BE2C (cell line): ENCODE results near the gene SND1.

ENCODE experiments used
- DNase-seq: peaks from one replicate; pipeline ENCODE4 v3.0.0-alpha.2; 2020
- H3K27me3 ChIP-seq: fragments of 250-450 bp; sonication (Bioruptor Pico); 2 replicates; pipeline ENCODE4 v1.5.1; 2020; ENCODE audit warnings: mild to moderate bottlenecking
- H3K36me3 ChIP-seq: fragments of 250-450 bp; sonication (Bioruptor Pico); 2 replicates; pipeline ENCODE4 v1.5.1; 2020; ENCODE audit warnings: mild to moderate bottlenecking
- H3K4me1 ChIP-seq: fragments of 250-450 bp; sonication (Bioruptor Pico); 2 replicates; pipeline ENCODE4 v1.5.1; 2020
- H3K4me3 ChIP-seq: 2 replicates; pipeline ENCODE4 v1.5.1; 2011; ENCODE audit warnings: low read depth, low read length
- H3K9me3 ChIP-seq: fragments of 250-450 bp; sonication (Bioruptor Pico); 2 replicates; pipeline ENCODE4 v1.5.1; 2020
- TF ChIP-seq, protein P1 (sequence below): IDR thresholded peaks from 2 replicates; pipeline ENCODE4 v1.5.1; 2012; ENCODE audit warnings: mild to moderate bottlenecking, low read depth, low read length

Gene SND1

GRCh38 chr7:127702052-127702652 lies 50.2 kb downstream of the SND1 start:
- Histone ChIP-seq H3K4me3 (no peak overlapping the region), H3K36me3 (peaks cover 66% of the 10 kb centered on the region), H3K9me3 (no peaks in the 10 kb centered on the region), H3K27me3 (no peaks in the 10 kb centered on the region; the same call in 1 of the 2 replicates), H3K4me1 (no peaks in the 10 kb centered on the region)
- DNase-seq = no peak
- TF ChIP-seq, protein P1, sequence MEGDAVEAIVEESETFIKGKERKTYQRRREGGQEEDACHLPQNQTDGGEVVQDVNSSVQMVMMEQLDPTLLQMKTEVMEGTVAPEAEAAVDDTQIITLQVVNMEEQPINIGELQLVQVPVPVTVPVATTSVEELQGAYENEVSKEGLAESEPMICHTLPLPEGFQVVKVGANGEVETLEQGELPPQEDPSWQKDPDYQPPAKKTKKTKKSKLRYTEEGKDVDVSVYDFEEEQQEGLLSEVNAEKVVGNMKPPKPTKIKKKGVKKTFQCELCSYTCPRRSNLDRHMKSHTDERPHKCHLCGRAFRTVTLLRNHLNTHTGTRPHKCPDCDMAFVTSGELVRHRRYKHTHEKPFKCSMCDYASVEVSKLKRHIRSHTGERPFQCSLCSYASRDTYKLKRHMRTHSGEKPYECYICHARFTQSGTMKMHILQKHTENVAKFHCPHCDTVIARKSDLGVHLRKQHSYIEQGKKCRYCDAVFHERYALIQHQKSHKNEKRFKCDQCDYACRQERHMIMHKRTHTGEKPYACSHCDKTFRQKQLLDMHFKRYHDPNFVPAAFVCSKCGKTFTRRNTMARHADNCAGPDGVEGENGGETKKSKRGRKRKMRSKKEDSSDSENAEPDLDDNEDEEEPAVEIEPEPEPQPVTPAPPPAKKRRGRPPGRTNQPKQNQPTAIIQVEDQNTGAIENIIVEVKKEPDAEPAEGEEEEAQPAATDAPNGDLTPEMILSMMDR = no peak

- TF ChIP-seq, protein P1 = no peak
Observed at GRCh38 chr7:127702938-127703337, 50.9 kb downstream of the SND1 start.

GRCh38 chr7:127704211-127704610 lies 52.2 kb downstream of the SND1 start:
- DNase-seq = no peak
- TF ChIP-seq, protein P1 = no peak
- no peaks in the 10 kb centered on the region; the same call in 1 of the 2 replicates for H3K27me3 ChIP-seq
- no peaks in the 10 kb centered on the region for H3K9me3 ChIP-seq
- no peaks in the 10 kb centered on the region for H3K4me1 ChIP-seq
- peaks cover 61% of the 10 kb centered on the region for H3K36me3 ChIP-seq
- H3K4me3 ChIP-seq = no peak overlapping the region

More at GRCh38 chr7:127702938-127703337, 50.9 kb downstream of the SND1 start:
- no peaks in the 10 kb centered on the region for H3K4me1 ChIP-seq
- no peaks in the 10 kb centered on the region; the same call in 1 of the 2 replicates for H3K27me3 ChIP-seq
- peaks cover 69% of the 10 kb centered on the region for H3K36me3 ChIP-seq
- H3K4me3 ChIP-seq = no peak overlapping the region
- no peak for DNase-seq
- no peaks in the 10 kb centered on the region for H3K9me3 ChIP-seq

DNA sequence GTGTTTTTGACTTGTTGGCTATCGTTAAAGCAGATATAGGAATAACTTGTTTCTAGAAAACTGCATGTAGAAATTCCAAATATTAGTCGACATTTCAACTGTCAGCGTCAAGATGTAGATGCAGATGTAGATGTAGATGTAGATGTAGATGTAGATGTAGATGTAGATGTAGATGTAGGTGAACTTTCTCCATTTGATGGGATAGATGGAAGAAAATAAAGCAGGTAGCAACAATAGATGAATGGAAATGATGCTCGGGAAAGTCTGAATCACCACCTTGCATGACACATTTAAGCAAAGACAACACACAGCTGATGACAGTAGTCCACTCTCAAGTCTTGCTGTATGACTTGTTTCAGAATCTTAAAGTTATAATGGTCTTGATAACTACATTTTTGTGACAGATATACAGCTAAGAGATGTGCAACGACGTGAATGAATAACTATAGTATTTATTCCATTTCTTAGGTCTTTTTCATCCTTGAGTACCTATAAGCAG lies 53.5 kb downstream of the SND1 start:
- no peaks in the 10 kb centered on the region for H3K27me3 ChIP-seq
- TF ChIP-seq, protein P1 = no peak
- no peaks in the 10 kb centered on the region for H3K9me3 ChIP-seq
- H3K4me3 ChIP-seq = no peak overlapping the region
- H3K36me3 ChIP-seq = peaks cover 57% of the 10 kb centered on the region
- no peak for DNase-seq
- H3K4me1 ChIP-seq = no peaks in the 10 kb centered on the region

DNA sequence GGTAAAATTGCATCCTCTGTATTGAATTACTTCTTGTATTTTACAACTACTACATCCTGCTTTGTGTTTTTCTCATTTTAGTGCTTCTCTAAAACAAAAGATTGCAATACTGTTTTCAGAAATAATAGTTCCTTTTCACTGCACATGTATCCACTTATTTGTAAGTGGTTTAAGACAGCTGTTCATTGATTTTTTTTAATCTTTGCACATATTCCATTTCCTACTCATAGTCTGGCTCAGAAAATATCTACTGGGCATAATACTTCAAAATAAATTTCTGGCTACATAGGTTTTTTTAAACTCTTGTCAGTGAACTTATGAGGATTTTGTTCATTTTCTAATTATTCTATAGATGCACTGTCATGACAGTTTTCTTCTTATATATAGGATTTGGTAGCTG lies 54.8 kb downstream of the SND1 start:
- Histone ChIP-seq H3K27me3 (no peaks in the 10 kb centered on the region), H3K36me3 (peaks cover 70% of the 10 kb centered on the region), H3K4me3 (no peak overlapping the region), H3K9me3 (no peaks in the 10 kb centered on the region), H3K4me1 (no peaks in the 10 kb centered on the region)
- TF ChIP-seq, protein P1 = no peak
- DNase-seq = no peak

GRCh38 chr7:127708201-127708600 lies 56.2 kb downstream of the SND1 start:
- H3K4me3 ChIP-seq = no peak overlapping the region
- H3K4me1 ChIP-seq = no peaks in the 10 kb centered on the region
- H3K36me3 ChIP-seq = peaks cover 74% of the 10 kb centered on the region
- no peaks in the 10 kb centered on the region for H3K27me3 ChIP-seq
- DNase-seq = no peak
- H3K9me3 ChIP-seq = no peaks in the 10 kb centered on the region
- TF ChIP-seq, protein P1 = no peak
